AG04450 (cell line): ENCODE measurements around the gene STXBP6. TPM values are rescaled to one million over a fixed set of nuclear protein-coding genes. Genes with fewer than 3 reads are reported as not detected.

Experiments
- CTCF ChIA-PET: fragments of 300-600, 350-600 bp; formaldehyde crosslinking; extraction: SDS; loops from one replicate; lab custom pipeline; 2022; ENCODE audit warnings: antibody characterized with exemption, inconsistent platforms; lab: Charles Lee
- POLR2A ChIA-PET: fragments of 350-600 bp; formaldehyde crosslinking; extraction: SDS; loops from one replicate; lab custom pipeline; 2021; ENCODE audit warnings: antibody characterized with exemption, inconsistent platforms; lab: Yijun Ruan, JAX
- DNase-seq: peaks from one replicate; pipeline ENCODE4 v3.0.0-alpha.2; 2011; ENCODE audit warnings: low read depth, low spot score
- H3K27ac ChIP-seq: one replicate; pipeline ENCODE4 v1.5.1; 2012; ENCODE audit warnings: low read depth, low read length, control low read depth
- H3K27me3 ChIP-seq: one replicate; pipeline ENCODE4 v1.6.0; 2012; ENCODE audit warnings: low read length; ENCODE audit not compliant: control insufficient read depth, insufficient read depth
- H3K4me3 ChIP-seq: 2 replicates; pipeline ENCODE4 v1.5.1; 2011; ENCODE audit warnings: mild to moderate bottlenecking, low read depth, low read length, control low read depth
- H3K9me3 ChIP-seq: 2 replicates; pipeline ENCODE4 v1.5.1; 2012; ENCODE audit warnings: low read length; ENCODE audit not compliant: control insufficient read depth, insufficient read depth
- CTCF ChIP-seq: IDR thresholded peaks from 2 replicates; pipeline ENCODE4 v1.5.1; 2011; ENCODE audit warnings: low read depth, low read length, control low read depth, inconsistent platforms
- polyA plus RNA-seq: library from polyadenylated mRNA; depleted of rRNA; stranded (reverse); fragments of >200 nt; gene quantifications from 2 replicates; pipeline ENCODE4 v1.2.3, GENCODE V29; 2011

The STXBP6 gene
- polyA plus RNA-seq, 1 experiment: 0.16 TPM

GRCh38 chr14:25086081-25086480 lies 36.1 kb upstream of the STXBP6 start:
- no peak for DNase-seq
- no peak overlapping the region for H3K27ac ChIP-seq
- ChIA-PET CTCF (interaction anchor here (0.5 kb wide), 1 partner anchor 37 kb away, joined by 3 read pairs; no protein-coding TSS in a partner anchor), POLR2A (no interaction called here)
- no peaks in the 10 kb centered on the region for H3K9me3 ChIP-seq
- H3K27me3 ChIP-seq: no peaks in the 10 kb centered on the region
- H3K4me3 ChIP-seq: no peak overlapping the region
- no peak for TF ChIP-seq CTCF

GRCh38 chr14:25080682-25081081 lies 30.7 kb upstream of the STXBP6 start:
- no peak for DNase-seq
- Histone ChIP-seq H3K4me3 (no peak overlapping the region), H3K27ac (no peak overlapping the region), H3K27me3 (no peaks in the 10 kb centered on the region), H3K9me3 (no peaks in the 10 kb centered on the region)
- TF ChIP-seq CTCF: no peak
- POLR2A ChIA-PET: no interaction called here
- CTCF ChIA-PET: no interaction called here

GRCh38 chr14:25079311-25079710 lies 29.4 kb upstream of the STXBP6 start:
- Histone ChIP-seq H3K4me3 (no peak overlapping the region), H3K27ac (no peak overlapping the region), H3K9me3 (no peaks in the 10 kb centered on the region), H3K27me3 (no peaks in the 10 kb centered on the region)
- DNase-seq: no peak
- ChIA-PET CTCF (no interaction called here), POLR2A (no interaction called here)
- TF ChIP-seq CTCF: no peak

- POLR2A ChIA-PET: no interaction called here
- no peaks in the 10 kb centered on the region for H3K9me3 ChIP-seq
- CTCF ChIA-PET: no interaction called here
- no peak overlapping the region for H3K27ac ChIP-seq
- DNase-seq: no peak
- no peaks in the 10 kb centered on the region for H3K27me3 ChIP-seq
- TF ChIP-seq CTCF: no peak
- H3K4me3 ChIP-seq: no peak overlapping the region
These were observed 24.2 kb upstream of the STXBP6 start for GRCh38 chr14:25074099-25074685.

GRCh38 chr14:25069879-25070278 lies 19.9 kb upstream of the STXBP6 start:
- H3K27ac ChIP-seq: no peak overlapping the region
- no peak overlapping the region for H3K4me3 ChIP-seq
- no peak for DNase-seq
- H3K27me3 ChIP-seq: no peaks in the 10 kb centered on the region
- no peaks in the 10 kb centered on the region for H3K9me3 ChIP-seq
- TF ChIP-seq CTCF: no peak
- ChIA-PET CTCF (no interaction called here), POLR2A (no interaction called here)
